ENCODE data around the gene MAEA. TPM values are rescaled to one million over a fixed set of nuclear protein-coding genes. Genes with fewer than 3 reads are reported as not detected.

The MAEA gene
- total and polyA plus RNA-seq, 8 donors, result 28.6 to 74.7 (median 32.7) TPM

- TF ChIP-seq CTCF (IDR thresholded peaks at IDR 0.05), result no peak
- peak overlapping the region; percentile 65 to 95 (median 70) for H3K4me3 ChIP-seq
- WGBS, 2 donors, result 16 to 18% methylated on average over 38 to 39 of the region's 39 CpGs
- FAIRE-seq, result no peak
- no peaks in the 10 kb centered on the region for H3K27me3 ChIP-seq
- peak in 1 of 4 donors; percentile 1 for ATAC-seq
- no peaks in the 10 kb centered on the region for H3K36me3 ChIP-seq
- intact Hi-C loops (cut with DNase I), result loop anchor here in 2 of 3 donors (5.0 to 10.0 kb wide), 3 partner anchors 85 to 115 kb away; no protein-coding TSS in a partner anchor
- no peaks in the 10 kb centered on the region for H3K9me3 ChIP-seq
- DNase-seq, result peak in 5 of 6 donors; percentile 59 to 82 (median 63)
- H3K4me1 ChIP-seq, result peaks cover 12 to 28% (median 22%) of the 10 kb centered on the region in 3 donors
- H3K27ac ChIP-seq, result peak overlapping the region; percentile 83 to 95 (median 91)
These were observed 39.8 kb upstream of the MAEA start for GRCh38 chr4:1249731-1250526.

GRCh38 chr4:1250527-1250812 is 39.2 kb upstream of the MAEA start:
- TF ChIP-seq CTCF (IDR thresholded peaks at IDR 0.05), result no peak
- no peak for ATAC-seq
- H3K4me3 ChIP-seq, result peak overlapping the region in 3 of 4 donors; percentile 66 to 95 (median 74)
- peak in 3 of 6 donors; percentile 45 to 75 (median 52) for DNase-seq
- peaks cover 7 to 23% (median 18%) of the 10 kb centered on the region in 3 donors for H3K4me1 ChIP-seq
- intact Hi-C loops (cut with DNase I), result loop anchor here in 2 of 3 donors (5.0 to 10.0 kb wide), 2 partner anchors 84 to 92 kb away; no protein-coding TSS in a partner anchor
- 85 to 87% methylated on average over 7 of the region's 7 CpGs for WGBS, 2 donors
- no peaks in the 10 kb centered on the region for H3K9me3 ChIP-seq
- H3K27ac ChIP-seq, result peak overlapping the region; percentile 83 to 95 (median 91)
- no peaks in the 10 kb centered on the region for H3K27me3 ChIP-seq
- H3K36me3 ChIP-seq, result no peaks in the 10 kb centered on the region
- FAIRE-seq, result no peak

GRCh38 chr4:1250921-1251772 is 38.5 kb upstream of the MAEA start:
- ATAC-seq (no peak), FAIRE-seq (no peak), DNase-seq (peak in 2 of 6 donors; percentile 24 to 72)
- H3K36me3 ChIP-seq, result no peaks in the 10 kb centered on the region
- no peaks in the 10 kb centered on the region for H3K27me3 ChIP-seq
- WGBS, 2 donors, result 97 to 98% methylated on average over 33 of the region's 33 CpGs
- no peak for TF ChIP-seq CTCF (IDR thresholded peaks at IDR 0.05)
- intact Hi-C loops (cut with DNase I), result loop anchor here in 2 of 3 donors (5.0 to 10.0 kb wide), 2 partner anchors 84 to 91 kb away; no protein-coding TSS in a partner anchor
- peak overlapping the region in 1 of 4 donors; percentile 95 for H3K4me3 ChIP-seq
- no peaks in the 10 kb centered on the region for H3K9me3 ChIP-seq
- H3K27ac ChIP-seq, result no peak overlapping the region
- H3K4me1 ChIP-seq, result peaks cover 7 to 18% (median 18%) of the 10 kb centered on the region in 3 donors

GRCh38 chr4:1251773-1252066 is 38.0 kb upstream of the MAEA start:
- ATAC-seq, result no peak
- intact Hi-C loops (cut with DNase I), result loop anchor here in 2 of 3 donors (5.0 to 10.0 kb wide), 2 partner anchors 83 to 91 kb away; no protein-coding TSS in a partner anchor
- no peak for FAIRE-seq
- 93 to 97% methylated on average over 11 of the region's 11 CpGs for WGBS, 2 donors
- TF ChIP-seq CTCF (IDR thresholded peaks at IDR 0.05), result no peak
- Histone ChIP-seq H3K4me1 (peaks cover 4 to 13% (median 12%) of the 10 kb centered on the region in 3 donors), H3K36me3 (no peaks in the 10 kb centered on the region), H3K9me3 (no peaks in the 10 kb centered on the region), H3K27ac (no peak overlapping the region), H3K27me3 (no peaks in the 10 kb centered on the region), H3K4me3 (no peak overlapping the region)
- no peak for DNase-seq

All from pancreas (tissue), 10 donors.